GM10248 (cell line): ENCODE measurements around the gene ARFGEF3.
"Not testable (repeated sequence)": the region's sequence is repeated elsewhere in the genome, so short reads cannot be mapped to it uniquely, and the experiment has no call there.

Source experiments
- CTCF ChIA-PET: fragments of 300-600 bp; sonication (Branson Sonifier 250); formaldehyde crosslinking; extraction: SDS; loops from one replicate; lab custom pipeline; 2021; ENCODE audit warnings: antibody characterized with exemption; lab: Yijun Ruan, JAX
- POLR2A ChIA-PET: fragments of 350-650 bp; sonication (Branson Sonifier 250); formaldehyde crosslinking; extraction: SDS; loops from one replicate; lab custom pipeline; 2020; ENCODE audit warnings: antibody characterized with exemption; lab: Yijun Ruan, JAX
- DNase-seq: peaks from one replicate; pipeline ENCODE4 v3.0.0; 2012; ENCODE audit errors: extremely low spot score
- TF ChIP-seq, protein P1 (sequence below): IDR thresholded peaks from 2 replicates; pipeline ENCODE4 v1.5.1; 2012; ENCODE audit warnings: mild to moderate bottlenecking, low read depth; ENCODE audit errors: extremely low read depth, missing control alignments, control extremely low read depth

ARFGEF3 gene

GRCh38 chr6:138343112-138343511 lies 181.4 kb downstream of the ARFGEF3 start:
- TF ChIP-seq, protein P1, sequence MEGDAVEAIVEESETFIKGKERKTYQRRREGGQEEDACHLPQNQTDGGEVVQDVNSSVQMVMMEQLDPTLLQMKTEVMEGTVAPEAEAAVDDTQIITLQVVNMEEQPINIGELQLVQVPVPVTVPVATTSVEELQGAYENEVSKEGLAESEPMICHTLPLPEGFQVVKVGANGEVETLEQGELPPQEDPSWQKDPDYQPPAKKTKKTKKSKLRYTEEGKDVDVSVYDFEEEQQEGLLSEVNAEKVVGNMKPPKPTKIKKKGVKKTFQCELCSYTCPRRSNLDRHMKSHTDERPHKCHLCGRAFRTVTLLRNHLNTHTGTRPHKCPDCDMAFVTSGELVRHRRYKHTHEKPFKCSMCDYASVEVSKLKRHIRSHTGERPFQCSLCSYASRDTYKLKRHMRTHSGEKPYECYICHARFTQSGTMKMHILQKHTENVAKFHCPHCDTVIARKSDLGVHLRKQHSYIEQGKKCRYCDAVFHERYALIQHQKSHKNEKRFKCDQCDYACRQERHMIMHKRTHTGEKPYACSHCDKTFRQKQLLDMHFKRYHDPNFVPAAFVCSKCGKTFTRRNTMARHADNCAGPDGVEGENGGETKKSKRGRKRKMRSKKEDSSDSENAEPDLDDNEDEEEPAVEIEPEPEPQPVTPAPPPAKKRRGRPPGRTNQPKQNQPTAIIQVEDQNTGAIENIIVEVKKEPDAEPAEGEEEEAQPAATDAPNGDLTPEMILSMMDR = no peak
- ChIA-PET POLR2A (no interaction called here), CTCF (no interaction called here)
- DNase-seq = no peak

- DNase-seq = no peak
- TF ChIP-seq, protein P1 = no peak
- CTCF ChIA-PET = interaction anchor here (0.8 to 1.9 kb wide), 6 partner anchors 9 to 164 kb away, joined by 3 to 7 read pairs (median 3); no protein-coding TSS in a partner anchor
- POLR2A ChIA-PET = no interaction called here
These were observed 184.0 kb downstream of the ARFGEF3 start for GRCh38 chr6:138345565-138346285.

- TF ChIP-seq, protein P1 = no peak
- CTCF ChIA-PET = interaction anchor here (0.7 to 1.9 kb wide), 7 partner anchors 8 to 167 kb away, joined by 3 to 7 read pairs (median 3); no protein-coding TSS in a partner anchor
- POLR2A ChIA-PET = interaction anchor here (0.5 kb wide), 1 partner anchor 177 kb away, joined by 6 read pairs; no protein-coding TSS in a partner anchor
- DNase-seq = no peak
These were observed 184.8 kb downstream of the ARFGEF3 start for GRCh38 chr6:138346302-138347195.

DNA sequence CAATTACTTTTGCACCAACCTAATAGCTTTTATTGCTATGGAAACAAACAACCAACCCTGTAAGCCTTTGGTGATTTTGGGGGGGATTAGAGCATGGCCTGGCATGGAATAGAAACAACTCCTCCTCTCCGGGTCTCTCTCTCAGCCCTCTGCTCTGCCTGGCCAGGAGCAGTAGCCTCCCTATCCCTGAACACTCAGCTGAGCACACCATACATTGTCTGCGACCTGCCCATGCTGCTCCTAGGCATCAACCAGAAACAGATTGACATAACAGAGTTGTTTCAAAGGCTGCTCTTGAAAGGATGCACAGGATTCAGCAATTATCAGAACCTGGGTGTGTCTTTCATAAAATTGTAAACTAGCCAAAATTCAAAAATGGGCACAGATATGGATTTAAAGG lies 186.1 kb downstream of the ARFGEF3 start:
- DNase-seq = no peak
- CTCF ChIA-PET = interaction anchor here (1.0 to 1.1 kb wide), 2 partner anchors 12 to 23 kb away, joined by 3 read pairs; no protein-coding TSS in a partner anchor
- TF ChIP-seq, protein P1 = no peak
- POLR2A ChIA-PET = no interaction called here

- POLR2A ChIA-PET = no interaction called here
- DNase-seq = no peak
- CTCF ChIA-PET = no interaction called here
- TF ChIP-seq, protein P1 = no peak
These were observed 188.2 kb downstream of the ARFGEF3 start for GRCh38 chr6:138349891-138350290.

GRCh38 chr6:138357928-138358327 lies 196.2 kb downstream of the ARFGEF3 start:
- TF ChIP-seq, protein P1 = no peak
- CTCF ChIA-PET = interaction anchor here (1.6 kb wide), 1 partner anchor 12 kb away, joined by 4 read pairs; no protein-coding TSS in a partner anchor
- POLR2A ChIA-PET = no interaction called here
- no peak for DNase-seq

GRCh38 chr6:138368684-138369083 lies 206.9 kb downstream of the ARFGEF3 start:
- DNase-seq, CTCF ChIA-PET, POLR2A ChIA-PET: not testable (repeated sequence)
